ENCODE results near the gene LBH. TPM values are rescaled to one million over a fixed set of nuclear protein-coding genes. Genes with fewer than 3 reads are reported as not detected.

LBH gene
- total RNA-seq, 4 donors from 2014 or later = 2.4 to 22.7 (median 17.6) TPM

DNA sequence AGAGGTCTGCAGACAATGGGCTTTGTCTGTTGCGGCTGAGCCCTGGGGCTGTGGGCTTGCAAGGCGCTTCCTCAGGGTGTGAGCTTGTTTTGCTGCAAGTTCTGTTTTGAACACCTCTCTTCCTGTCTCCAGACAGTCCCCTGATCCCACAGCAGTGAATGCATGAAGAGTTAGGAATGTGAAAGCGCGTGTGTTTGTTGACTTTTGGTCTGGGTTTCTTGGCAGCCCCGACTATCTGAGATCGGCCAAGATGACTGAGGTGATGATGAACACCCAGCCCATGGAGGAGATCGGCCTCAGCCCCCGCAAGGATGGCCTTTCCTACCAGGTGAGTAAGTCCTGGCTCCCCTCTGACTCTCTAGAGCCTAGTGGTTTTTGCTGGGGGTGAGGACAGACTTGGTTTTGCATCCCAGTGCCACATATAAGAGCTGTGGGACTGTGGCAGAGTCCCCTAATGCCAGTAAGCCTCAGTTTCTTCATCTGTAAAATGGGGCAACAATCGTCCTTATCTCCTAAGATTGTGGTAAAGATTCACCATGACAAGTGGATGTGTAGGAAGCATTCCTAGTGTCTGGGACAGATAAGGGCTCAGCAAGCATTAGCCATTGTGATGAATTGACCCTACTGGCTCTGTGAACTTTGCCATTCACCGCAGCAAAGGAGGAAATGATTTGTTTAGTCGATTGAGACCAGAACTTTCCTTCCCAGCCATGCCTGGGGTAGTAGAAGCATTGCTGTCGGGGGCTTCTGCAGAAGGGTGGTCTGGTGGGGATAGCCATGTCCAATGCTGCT lies 3.0 kb downstream of the LBH start:
- TF ChIP-seq, protein P1, sequence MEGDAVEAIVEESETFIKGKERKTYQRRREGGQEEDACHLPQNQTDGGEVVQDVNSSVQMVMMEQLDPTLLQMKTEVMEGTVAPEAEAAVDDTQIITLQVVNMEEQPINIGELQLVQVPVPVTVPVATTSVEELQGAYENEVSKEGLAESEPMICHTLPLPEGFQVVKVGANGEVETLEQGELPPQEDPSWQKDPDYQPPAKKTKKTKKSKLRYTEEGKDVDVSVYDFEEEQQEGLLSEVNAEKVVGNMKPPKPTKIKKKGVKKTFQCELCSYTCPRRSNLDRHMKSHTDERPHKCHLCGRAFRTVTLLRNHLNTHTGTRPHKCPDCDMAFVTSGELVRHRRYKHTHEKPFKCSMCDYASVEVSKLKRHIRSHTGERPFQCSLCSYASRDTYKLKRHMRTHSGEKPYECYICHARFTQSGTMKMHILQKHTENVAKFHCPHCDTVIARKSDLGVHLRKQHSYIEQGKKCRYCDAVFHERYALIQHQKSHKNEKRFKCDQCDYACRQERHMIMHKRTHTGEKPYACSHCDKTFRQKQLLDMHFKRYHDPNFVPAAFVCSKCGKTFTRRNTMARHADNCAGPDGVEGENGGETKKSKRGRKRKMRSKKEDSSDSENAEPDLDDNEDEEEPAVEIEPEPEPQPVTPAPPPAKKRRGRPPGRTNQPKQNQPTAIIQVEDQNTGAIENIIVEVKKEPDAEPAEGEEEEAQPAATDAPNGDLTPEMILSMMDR (IDR thresholded peaks at IDR 0.05) = no peak
- peak in 1 of 4 donors; percentile 26 for TF ChIP-seq POLR2A (IDR thresholded peaks at IDR 0.05)
- Histone ChIP-seq H3K9me3 (no peaks in the 10 kb centered on the region), H3K27me3 (peaks cover 0 to 53% (median 0%) of the 10 kb centered on the region in 4 donors), H3K4me1 (peaks cover 6 to 93% (median 36%) of the 10 kb centered on the region in 3 donors), H3K4me3 (peak overlapping the region; percentile 4 to 86 (median 62)), H3K36me3 (peaks cover 0 to 12% (median 0%) of the 10 kb centered on the region in 3 donors), H3K27ac (peak overlapping the region; percentile 13 to 92 (median 76))
- intact Hi-C loops (cut with DNase I) = no loop called here
- 30 to 31% methylated on average over 11 to 12 of the region's 12 CpGs for WGBS, 2 donors
- no peak for DNase-seq

DNA sequence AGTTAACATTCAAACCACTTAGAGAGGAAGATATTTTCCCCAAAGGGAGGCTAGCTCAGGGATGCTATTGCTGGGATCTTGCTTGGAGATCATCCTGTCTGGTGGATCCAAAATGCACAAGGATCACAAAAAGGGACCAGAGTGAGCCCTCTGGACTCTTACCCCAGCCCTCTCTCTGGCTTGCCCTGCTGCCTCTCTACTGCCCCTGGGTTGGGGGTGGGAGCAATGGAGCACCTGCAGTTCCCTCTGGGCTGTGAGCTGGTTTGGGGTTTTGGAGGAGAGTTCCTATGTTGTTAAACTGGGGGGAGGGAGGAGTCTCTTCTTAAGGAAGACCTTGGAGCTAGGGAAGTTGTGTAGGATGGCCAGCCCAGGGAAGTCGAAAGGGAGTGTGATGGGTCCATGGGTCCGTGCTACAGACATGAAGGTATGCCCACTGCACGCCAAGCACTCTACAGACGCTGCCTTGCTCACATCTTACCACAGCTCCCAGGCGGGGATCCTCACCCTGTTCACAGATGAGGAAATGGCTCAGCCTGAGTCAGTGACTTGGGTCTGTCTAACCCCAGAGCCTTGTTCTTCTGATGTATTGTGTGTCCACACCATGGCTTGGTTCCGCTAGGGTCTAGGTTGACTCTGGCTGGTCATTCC lies 3.8 kb downstream of the LBH start:
- H3K27ac ChIP-seq = peak overlapping the region; percentile 13 to 92 (median 76)
- no peaks in the 10 kb centered on the region for H3K9me3 ChIP-seq
- H3K36me3 ChIP-seq = peaks cover 0 to 12% (median 0%) of the 10 kb centered on the region in 3 donors
- H3K27me3 ChIP-seq = peaks cover 0 to 53% (median 0%) of the 10 kb centered on the region in 4 donors
- peaks cover 6 to 99% (median 41%) of the 10 kb centered on the region in 3 donors for H3K4me1 ChIP-seq
- no peak for DNase-seq
- WGBS, 2 donors = 72 to 94% methylated on average over 4 to 6 of the region's 6 CpGs
- intact Hi-C loops (cut with DNase I) = no loop called here
- TF ChIP-seq, protein P1 (IDR thresholded peaks at IDR 0.05) = no peak
- TF ChIP-seq POLR2A (IDR thresholded peaks at IDR 0.05) = no peak
- H3K4me3 ChIP-seq = peak overlapping the region in 2 of 4 donors; percentile 66 to 86

GRCh38 chr2:30235859-30236535 lies 4.7 kb downstream of the LBH start:
- Histone ChIP-seq H3K9me3 (no peaks in the 10 kb centered on the region), H3K27me3 (peaks cover 0 to 44% (median 0%) of the 10 kb centered on the region in 4 donors), H3K4me3 (peak overlapping the region in 1 of 4 donors; percentile 66), H3K4me1 (peaks cover 6 to 96% (median 46%) of the 10 kb centered on the region in 3 donors), H3K36me3 (peaks cover 0 to 12% (median 0%) of the 10 kb centered on the region in 3 donors), H3K27ac (peak overlapping the region in 3 of 4 donors; percentile 2 to 76 (median 70))
- DNase-seq = no peak
- intact Hi-C loops (cut with DNase I) = no loop called here
- WGBS, 2 donors = 63 to 68% methylated on average over 3 to 4 of the region's 4 CpGs
- TF ChIP-seq, protein P1 (IDR thresholded peaks at IDR 0.05) = no peak
- no peak for TF ChIP-seq POLR2A (IDR thresholded peaks at IDR 0.05)

GRCh38 chr2:30236591-30237238 lies 5.4 kb downstream of the LBH start:
- H3K4me1 ChIP-seq = peaks cover 5 to 89% (median 46%) of the 10 kb centered on the region in 3 donors
- H3K36me3 ChIP-seq = peaks cover 0 to 12% (median 0%) of the 10 kb centered on the region in 3 donors
- H3K27me3 ChIP-seq = peaks cover 0 to 37% (median 0%) of the 10 kb centered on the region in 4 donors
- peak overlapping the region in 3 of 4 donors; percentile 55 to 76 (median 70) for H3K27ac ChIP-seq
- TF ChIP-seq POLR2A (IDR thresholded peaks at IDR 0.05) = no peak
- TF ChIP-seq, protein P1 (IDR thresholded peaks at IDR 0.05) = no peak
- no peak overlapping the region for H3K4me3 ChIP-seq
- no peak for DNase-seq
- no peaks in the 10 kb centered on the region for H3K9me3 ChIP-seq
- intact Hi-C loops (cut with DNase I) = no loop called here
- WGBS, 2 donors = 60 to 80% methylated on average over 4 to 5 of the region's 8 CpGs
